PFSK-1 (cell line): ENCODE results near the gene CA14.

Experiments used
- FOXP2 ChIP-seq: optimal IDR thresholded peaks from 2 replicates; pipeline ENCODE3; 2011; ENCODE audit warnings: borderline replicate concordance, control low read depth, inconsistent platforms; ENCODE audit not compliant: insufficient read depth; ENCODE audit errors: extremely low read length, extremely low read depth
- POLR2AphosphoS5 ChIP-seq: IDR thresholded peaks from 2 replicates; pipeline ENCODE4 v1.6.1; 2012; ENCODE audit warnings: low read depth, mild to moderate bottlenecking, control low read depth, low read length, moderate library complexity
- SIN3A ChIP-seq: IDR thresholded peaks from 2 replicates; pipeline ENCODE4 v1.6.1; 2012; ENCODE audit warnings: mild to moderate bottlenecking, low read length, moderate library complexity, borderline replicate concordance; ENCODE audit not compliant: insufficient read depth
- TAF1 ChIP-seq: IDR thresholded peaks from 2 replicates; pipeline ENCODE4 v1.6.1; 2012; ENCODE audit warnings: low read length, control low read depth, borderline replicate concordance; ENCODE audit not compliant: insufficient read depth
- TF ChIP-seq, protein P1 (sequence below), 2 experiments: IDR thresholded peaks; 2 replicates each; pipeline versions ENCODE4 v1.6.1 to v1.8.0; 2011 to 2012; ENCODE audit warnings: low read depth in 2 of 2, low read length in 2 of 2, control low read depth in 1 of 2, inconsistent platforms in 1 of 2, mild to moderate bottlenecking in 1 of 2, moderate library complexity in 1 of 2; ENCODE audit not compliant: insufficient read depth in 1 of 2

DNA sequence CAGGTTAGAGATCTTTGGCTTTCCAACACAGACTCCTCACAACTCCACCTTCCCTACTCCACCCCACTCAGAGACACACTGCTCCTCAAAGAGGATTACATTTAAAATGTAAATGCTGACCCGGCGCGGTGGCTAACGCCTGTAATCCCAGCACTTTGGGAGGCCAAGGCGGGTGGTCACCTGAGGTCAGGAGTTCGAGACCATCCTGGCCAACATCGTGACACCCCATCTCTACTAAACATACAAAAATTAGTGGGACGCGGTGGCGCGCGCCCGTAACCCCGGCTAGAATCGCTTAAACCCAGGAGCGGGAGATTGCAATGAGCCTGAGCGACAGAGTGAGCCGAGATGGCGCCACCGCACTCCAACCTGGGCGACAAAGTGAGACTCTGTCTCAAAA lies 19.8 kb upstream of the CA14 start:
- no peak for TF ChIP-seq TAF1
- no peak for TF ChIP-seq POLR2AphosphoS5
- TF ChIP-seq SIN3A = no peak
- TF ChIP-seq, protein P1, sequence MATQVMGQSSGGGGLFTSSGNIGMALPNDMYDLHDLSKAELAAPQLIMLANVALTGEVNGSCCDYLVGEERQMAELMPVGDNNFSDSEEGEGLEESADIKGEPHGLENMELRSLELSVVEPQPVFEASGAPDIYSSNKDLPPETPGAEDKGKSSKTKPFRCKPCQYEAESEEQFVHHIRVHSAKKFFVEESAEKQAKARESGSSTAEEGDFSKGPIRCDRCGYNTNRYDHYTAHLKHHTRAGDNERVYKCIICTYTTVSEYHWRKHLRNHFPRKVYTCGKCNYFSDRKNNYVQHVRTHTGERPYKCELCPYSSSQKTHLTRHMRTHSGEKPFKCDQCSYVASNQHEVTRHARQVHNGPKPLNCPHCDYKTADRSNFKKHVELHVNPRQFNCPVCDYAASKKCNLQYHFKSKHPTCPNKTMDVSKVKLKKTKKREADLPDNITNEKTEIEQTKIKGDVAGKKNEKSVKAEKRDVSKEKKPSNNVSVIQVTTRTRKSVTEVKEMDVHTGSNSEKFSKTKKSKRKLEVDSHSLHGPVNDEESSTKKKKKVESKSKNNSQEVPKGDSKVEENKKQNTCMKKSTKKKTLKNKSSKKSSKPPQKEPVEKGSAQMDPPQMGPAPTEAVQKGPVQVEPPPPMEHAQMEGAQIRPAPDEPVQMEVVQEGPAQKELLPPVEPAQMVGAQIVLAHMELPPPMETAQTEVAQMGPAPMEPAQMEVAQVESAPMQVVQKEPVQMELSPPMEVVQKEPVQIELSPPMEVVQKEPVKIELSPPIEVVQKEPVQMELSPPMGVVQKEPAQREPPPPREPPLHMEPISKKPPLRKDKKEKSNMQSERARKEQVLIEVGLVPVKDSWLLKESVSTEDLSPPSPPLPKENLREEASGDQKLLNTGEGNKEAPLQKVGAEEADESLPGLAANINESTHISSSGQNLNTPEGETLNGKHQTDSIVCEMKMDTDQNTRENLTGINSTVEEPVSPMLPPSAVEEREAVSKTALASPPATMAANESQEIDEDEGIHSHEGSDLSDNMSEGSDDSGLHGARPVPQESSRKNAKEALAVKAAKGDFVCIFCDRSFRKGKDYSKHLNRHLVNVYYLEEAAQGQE (IDR thresholded peaks at IDR 0.05; ENCODE audit: insufficient read depth in 1 of 2, low read depth in 2 of 2, low read length in 2 of 2) = no peak
- no peak for TF ChIP-seq FOXP2
